HG02840 (cell line): ENCODE measurements around the gene ATG16L1.

Experiments
- ATAC-seq: cut with Tn5 transposase; IDR thresholded peaks from one replicate; pipeline ENCODE4 v1.9.1; 2021; ENCODE audit warnings: mild to moderate bottlenecking, moderate library complexity, moderate number of reproducible peaks; ENCODE audit not compliant: unreplicated experiment, low FRiP score

Gene ATG16L1

GRCh38 chr2:233256048-233256447 lies 4.6 kb downstream of the ATG16L1 start:
- ATAC-seq = no peak

- no peak for ATAC-seq
Observed at GRCh38 chr2:233258211-233258610, 6.7 kb downstream of the ATG16L1 start.

GRCh38 chr2:233259730-233260129 lies 8.3 kb downstream of the ATG16L1 start:
- ATAC-seq = no peak

- ATAC-seq = no peak
Observed at GRCh38 chr2:233260661-233261060, 9.2 kb downstream of the ATG16L1 start.

GRCh38 chr2:233261819-233262555 lies 10.5 kb downstream of the ATG16L1 start:
- no peak for ATAC-seq

- no peak for ATAC-seq
Observed at GRCh38 chr2:233262562-233262961, 11.1 kb downstream of the ATG16L1 start.

GRCh38 chr2:233263045-233263570 lies 11.6 kb downstream of the ATG16L1 start:
- ATAC-seq = no peak

- no peak for ATAC-seq
Observed at GRCh38 chr2:233264667-233265066, 13.2 kb downstream of the ATG16L1 start.

- ATAC-seq = no peak
Observed at GRCh38 chr2:233265899-233266431, 14.5 kb downstream of the ATG16L1 start.

GRCh38 chr2:233266481-233266880 lies 15.0 kb downstream of the ATG16L1 start:
- no peak for ATAC-seq

- ATAC-seq = no peak
Observed at GRCh38 chr2:233267516-233268245, 16.2 kb downstream of the ATG16L1 start.

GRCh38 chr2:233270366-233270765 lies 18.9 kb downstream of the ATG16L1 start:
- ATAC-seq = no peak

- no peak for ATAC-seq
Observed at GRCh38 chr2:233270951-233271350, 19.5 kb downstream of the ATG16L1 start.

GRCh38 chr2:233271693-233272092 lies 20.2 kb downstream of the ATG16L1 start:
- no peak for ATAC-seq

- no peak for ATAC-seq
Observed at GRCh38 chr2:233273120-233273519, 21.6 kb downstream of the ATG16L1 start.

GRCh38 chr2:233275223-233275622 lies 23.8 kb downstream of the ATG16L1 start:
- ATAC-seq = no peak

- no peak for ATAC-seq
Observed at GRCh38 chr2:233278921-233279320, 27.4 kb downstream of the ATG16L1 start.

- ATAC-seq = no peak
Observed at GRCh38 chr2:233280114-233280693, 28.7 kb downstream of the ATG16L1 start.

- ATAC-seq = no peak
Observed at GRCh38 chr2:233281553-233281952, 30.1 kb downstream of the ATG16L1 start.

GRCh38 chr2:233281992-233282603 lies 30.6 kb downstream of the ATG16L1 start:
- ATAC-seq = no peak

- no peak for ATAC-seq
Observed at GRCh38 chr2:233285921-233286320, 34.4 kb downstream of the ATG16L1 start.
